Measurements from ENCODE around the gene TOP2A. TPM values are rescaled to one million over a fixed set of nuclear protein-coding genes. Genes with fewer than 3 reads are reported as not detected.

The TOP2A gene
- total and polyA plus RNA-seq, 9 of the 15 experiments (the other 6 are each of a cell fraction or from before 2014, with no cell fraction given) = 133 to 347 (median 259) TPM

DNA sequence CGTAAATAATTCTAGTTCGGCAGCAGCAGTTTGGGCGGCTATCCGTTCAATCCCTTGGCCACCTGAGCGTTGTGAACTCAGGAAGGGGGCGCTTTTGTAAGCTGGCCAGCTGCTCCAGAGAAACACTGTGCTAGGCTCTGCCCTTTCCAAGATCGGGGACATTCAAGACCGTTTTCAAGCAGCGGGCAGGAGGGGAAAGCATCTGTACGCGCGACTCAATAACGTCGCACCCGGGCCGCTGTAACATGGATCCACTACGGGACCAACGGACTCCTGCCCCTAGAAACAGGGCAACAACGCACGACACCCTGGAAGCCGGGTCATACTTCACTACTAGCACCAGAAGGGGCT lies 463 bp downstream of the TOP2A start (continued):
- TF ChIP-seq ID3 (CRISPR knock-in tag; IDR thresholded peaks at IDR 0.05) = no peak
- peak; percentile 59; the same call in 1 of the 2 replicates for TF ChIP-seq ID3 (tag; IDR thresholded peaks at IDR 0.05)
- TF ChIP-seq BRCA1 (IDR thresholded peaks at IDR 0.05) = no peak
- no peak for TF ChIP-seq BRCA1 (CRISPR knock-in tag; IDR thresholded peaks at IDR 0.05)
- TF ChIP-seq BHLHE40 (IDR thresholded peaks at IDR 0.05; ENCODE audit: low read length) = no peak
- no peak for TF ChIP-seq ILF3 (IDR thresholded peaks at IDR 0.05; ENCODE audit: borderline replicate concordance)
- TF ChIP-seq SIN3A (IDR thresholded peaks at IDR 0.05; ENCODE audit: borderline replicate concordance in 2 of 2, control insufficient read depth in 1 of 2, low read depth in 2 of 2, low read length in 2 of 2) = peak in 1 of 2 experiments; percentile 75; a peak in 2 of 4 replicates
- no peak for TF ChIP-seq CGGBP1 (CRISPR knock-in tag; IDR thresholded peaks at IDR 0.05)
- TF ChIP-seq SOX6 (IDR thresholded peaks at IDR 0.05) = no peak
- no peak for TF ChIP-seq ZNF785 (CRISPR knock-in tag; IDR thresholded peaks at IDR 0.05)
- no peak for TF ChIP-seq KAT2B (IDR thresholded peaks at IDR 0.05; ENCODE audit: low read depth, low read length)
- TF ChIP-seq SIN3B (IDR thresholded peaks at IDR 0.05; ENCODE audit: low read depth) = no peak
- TF ChIP-seq YY1 (IDR thresholded peaks at IDR 0.05; ENCODE audit: borderline replicate concordance in 1 of 3, control insufficient read depth in 1 of 3, extremely low read depth in 1 of 3, insufficient read depth in 3 of 3, insufficient read length in 1 of 3, insufficient replicate concordance in 2 of 3, low read depth in 1 of 3, low read length in 2 of 3) = no peak
- TF ChIP-seq BACH1 (tag; IDR thresholded peaks at IDR 0.05) = no peak
- no peak for TF ChIP-seq ZNF408 (CRISPR knock-in tag; IDR thresholded peaks at IDR 0.05; ENCODE audit: low read depth)
- TF ChIP-seq ZNF217 (CRISPR knock-in tag; IDR thresholded peaks at IDR 0.05) = no peak
- 0 out of 2 replicates have a peak, but pooled peaks have one; percentile 20 for TF ChIP-seq HDAC2 (IDR thresholded peaks at IDR 0.05)
- TF ChIP-seq CHAMP1 (IDR thresholded peaks at IDR 0.05) = no peak
- no peak for TF ChIP-seq MTF1 (CRISPR knock-in tag; IDR thresholded peaks at IDR 0.05; ENCODE audit: borderline replicate concordance)
- no peak for TF ChIP-seq SUPT5H (IDR thresholded peaks at IDR 0.05)
- no peak for TF ChIP-seq NCOA4 (IDR thresholded peaks at IDR 0.05; ENCODE audit: partially characterized antibody)
- no peak for TF ChIP-seq GABPB2 (CRISPR knock-in tag; conservative IDR thresholded peaks at IDR 0.05)
- TF ChIP-seq SMARCA4 (IDR thresholded peaks at IDR 0.05) = 0 out of 2 replicates have a peak, but pooled peaks have one; percentile 31
- 0 out of 2 replicates have a peak, but pooled peaks have one; percentile 3 for TF ChIP-seq ELF1 (tag; IDR thresholded peaks at IDR 0.05)
- no peak for TF ChIP-seq KDM5B (IDR thresholded peaks at IDR 0.05; ENCODE audit: insufficient replicate concordance, low read depth, low read length)
- TF ChIP-seq ZNF668 (CRISPR knock-in tag; IDR thresholded peaks at IDR 0.05) = no peak
- no peak for TF ChIP-seq ZZZ3 (IDR thresholded peaks at IDR 0.05)
- TF ChIP-seq RBFOX2 (IDR thresholded peaks at IDR 0.05; ENCODE audit: low read depth, low read length) = no peak
- TF ChIP-seq XRCC5 (IDR thresholded peaks at IDR 0.05; ENCODE audit: low read depth, low read length) = 0 out of 2 replicates have a peak, but pooled peaks have one; percentile 27
- TF ChIP-seq EGR1 (conservative IDR thresholded peaks at IDR 0.05) = no peak
